Measurements from ENCODE around the gene SEMA3F. TPM values are rescaled to one million over a fixed set of nuclear protein-coding genes. Genes with fewer than 3 reads are reported as not detected.

SEMA3F gene
- total RNA-seq, 4 donors from 2014 or later = 10.5 to 33.1 (median 12.9) TPM

GRCh38 chr3:50237754-50238548, 82.8 kb downstream of the SEMA3F start:
- Histone ChIP-seq H3K27ac (peak overlapping the region; percentile 91 to 99), H3K27me3 (no peaks in the 10 kb centered on the region), H3K36me3 (no peaks in the 10 kb centered on the region), H3K9me3 (no peaks in the 10 kb centered on the region), H3K4me3 (peak overlapping the region; percentile 72 to 91), H3K4me1 (peaks cover 6 to 29% of the 10 kb centered on the region in 2 donors)
- peak; percentile 78 to 79 for DNase-seq
- no peak for TF ChIP-seq CTCF (IDR thresholded peaks at IDR 0.05)
- TF ChIP-seq POLR2A (IDR thresholded peaks at IDR 0.05) = peak; percentile 59 to 68
- intact Hi-C loops (cut with DNase I; ENCODE audit: low total_unique reads) = no loop called here

GRCh38 chr3:50238549-50239026, 83.5 kb downstream of the SEMA3F start:
- Histone ChIP-seq H3K27ac (peak overlapping the region; percentile 91 to 99), H3K27me3 (no peaks in the 10 kb centered on the region), H3K36me3 (no peaks in the 10 kb centered on the region), H3K9me3 (no peaks in the 10 kb centered on the region), H3K4me1 (peaks cover 6 to 34% of the 10 kb centered on the region in 2 donors), H3K4me3 (peak overlapping the region; percentile 72 to 91)
- TF ChIP-seq POLR2A (IDR thresholded peaks at IDR 0.05) = no peak
- TF ChIP-seq CTCF (IDR thresholded peaks at IDR 0.05) = no peak
- DNase-seq = peak; percentile 70 to 75
- intact Hi-C loops (cut with DNase I; ENCODE audit: low total_unique reads) = no loop called here

MicroRNAs within 50 kb of the gene (microRNA counts, 767-probe panel; counts per million panel counts)
- 0 counts per million in 2 donors for microRNA hsa-miR-566

Small RNA genes lying within 50 kb of the gene (microRNA-seq; reads per million reads assigned to microRNA genes)
- gene MIR566 (ENCODE audit: borderline microRNAs expressed, borderline replicate concordance) (not detected), gene MIR5787 (ENCODE audit: borderline microRNAs expressed, borderline replicate concordance) (not detected)

Small RNA genes lying within 50 kb of the gene (small RNA-seq; reads per million reads assigned to genes)
- gene MIR566 (not detected), gene MIR5787 (not detected)

Other genes with a start within 250 kb of the SEMA3F start
- 1 to 10 TPM; 1.0 to 9.3 (median 5.2) TPM for gene MON1A, start 225.5 kb upstream of the SEMA3F start, total RNA-seq
- gene RBM6, start 215.2 kb upstream of the SEMA3F start, total RNA-seq = 100 to 1,000 TPM in 2 of 4 donors, 10 to 100 TPM in 2; 63.2 to 143 (median 116) TPM
- 100 to 1,000 TPM; 154 to 345 (median 197) TPM for gene RBM5, start 66.4 kb upstream of the SEMA3F start, total RNA-seq
- not detected for gene GNAT1, start 36.3 kb downstream of the SEMA3F start, total RNA-seq
- 1 to 10 TPM in 1 of 4 donors, under 1 TPM in 1, not detected in 2; 0.69 to 4.1 TPM for gene SLC38A3, start 49.9 kb downstream of the SEMA3F start, total RNA-seq
- gene GNAI2, start 80.9 kb downstream of the SEMA3F start, total RNA-seq = 100 to 1,000 TPM; 123 to 325 (median 173) TPM
- 100 to 1,000 TPM in 1 of 4 donors, 10 to 100 TPM in 3; 24.1 to 113 (median 77.2) TPM for gene SEMA3B, start 113.8 kb downstream of the SEMA3F start, total RNA-seq
- 1 to 10 TPM in 1 of 4 donors, under 1 TPM in 1, not detected in 2; 0.90 to 1.5 TPM for gene LSMEM2, start 123.8 kb downstream of the SEMA3F start, total RNA-seq
- gene IFRD2, start 137.1 kb downstream of the SEMA3F start, total RNA-seq = 10 to 100 TPM; 14.1 to 81.5 (median 25.1) TPM
- 1 to 10 TPM in 3 of 4 donors, not detected in 1; 1.9 to 3.9 (median 3.3) TPM for gene HYAL3, start 144.1 kb downstream of the SEMA3F start, total RNA-seq
- gene NAA80, start 144.1 kb downstream of the SEMA3F start, total RNA-seq = 10 to 100 TPM in 3 of 4 donors, 1 to 10 TPM in 1; 4.7 to 33.5 (median 24.0) TPM
- gene HYAL1, start 148.2 kb downstream of the SEMA3F start, total RNA-seq = 10 to 100 TPM in 3 of 4 donors, 1 to 10 TPM in 1; 2.1 to 30.5 (median 22.1) TPM
- 100 to 1,000 TPM; 112 to 289 (median 166) TPM for gene HYAL2, start 167.4 kb downstream of the SEMA3F start, total RNA-seq
- 10 to 100 TPM in 3 of 4 donors, 1 to 10 TPM in 1; 9.0 to 25.1 (median 21.3) TPM for gene TUSC2, start 172.9 kb downstream of the SEMA3F start, total RNA-seq
- gene RASSF1, start 185.5 kb downstream of the SEMA3F start, total RNA-seq = 100 to 1,000 TPM in 1 of 4 donors, 10 to 100 TPM in 3; 42.1 to 114 (median 44.6) TPM
- 10 to 100 TPM in 1 of 4 donors, 1 to 10 TPM in 3; 1.5 to 11.4 (median 4.9) TPM for gene ZMYND10, start 190.4 kb downstream of the SEMA3F start, total RNA-seq
- gene NPRL2, start 195.5 kb downstream of the SEMA3F start, total RNA-seq = 10 to 100 TPM; 11.8 to 26.2 (median 16.0) TPM
- gene CYB561D2, start 195.5 kb downstream of the SEMA3F start, total RNA-seq = 10 to 100 TPM in 2 of 4 donors, 1 to 10 TPM in 2; 3.6 to 23.8 (median 11.3) TPM
- gene TMEM115, start 204.2 kb downstream of the SEMA3F start, total RNA-seq = 10 to 100 TPM; 24.1 to 61.7 (median 37.0) TPM